CD4-positive, alpha-beta T cell treated with Interleukin-17A for 4 hours (primary cell): ENCODE results near the gene RAB28.
"Not testable (repeated sequence)": the region's sequence is repeated elsewhere in the genome, so short reads cannot be mapped to it uniquely, and the experiment has no call there.

Experiments used
- DNase-seq: peaks from one replicate; pipeline ENCODE4 v3.0.0-alpha.2; 2020; ENCODE audit warnings: mixed read lengths

The RAB28 gene

GRCh38 chr4:13445841-13446790 lies 38.0 kb downstream of the RAB28 start:
- DNase-seq, result no peak

- no peak for DNase-seq
These were observed 42.6 kb downstream of the RAB28 start for GRCh38 chr4:13441506-13441905.

- no peak for DNase-seq
These were observed 47.2 kb downstream of the RAB28 start for GRCh38 chr4:13436962-13437361.

GRCh38 chr4:13432453-13432852 lies 51.7 kb downstream of the RAB28 start:
- no peak for DNase-seq

- DNase-seq, result no peak
These were observed 53.1 kb downstream of the RAB28 start for GRCh38 chr4:13430834-13431568.

- no peak for DNase-seq
These were observed 56.4 kb downstream of the RAB28 start for GRCh38 chr4:13427599-13428325.

GRCh38 chr4:13415068-13415785 lies 68.9 kb downstream of the RAB28 start:
- no peak for DNase-seq

- no peak for DNase-seq
These were observed 70.3 kb downstream of the RAB28 start for GRCh38 chr4:13413729-13414437.

GRCh38 chr4:13411942-13412341 lies 72.2 kb downstream of the RAB28 start:
- DNase-seq, result no peak

- no peak for DNase-seq
These were observed 74.8 kb downstream of the RAB28 start for GRCh38 chr4:13409324-13409723.

- DNase-seq, result not testable (repeated sequence)
These were observed 78.0 kb downstream of the RAB28 start for GRCh38 chr4:13406156-13406555.

- no peak for DNase-seq
These were observed 80.3 kb downstream of the RAB28 start for GRCh38 chr4:13403833-13404232.

- no peak for DNase-seq
These were observed 80.8 kb downstream of the RAB28 start for GRCh38 chr4:13403326-13403725.

- DNase-seq, result no peak
These were observed 84.9 kb downstream of the RAB28 start for GRCh38 chr4:13399257-13399656.

- no peak for DNase-seq
These were observed 88.0 kb downstream of the RAB28 start for GRCh38 chr4:13396161-13396560.

GRCh38 chr4:13389901-13390300 lies 94.2 kb downstream of the RAB28 start:
- not testable (repeated sequence) for DNase-seq

GRCh38 chr4:13386405-13387107 lies 97.6 kb downstream of the RAB28 start:
- no peak for DNase-seq

GRCh38 chr4:13384055-13384454 lies 100.1 kb downstream of the RAB28 start:
- DNase-seq, result no peak

GRCh38 chr4:13378973-13379759 lies 105.0 kb downstream of the RAB28 start:
- no peak for DNase-seq

GRCh38 chr4:13371048-13371447 lies 113.1 kb downstream of the RAB28 start:
- no peak for DNase-seq
